Measurements from ENCODE around the gene CCDC146.

GRCh38 chr7:77289387-77289786 lies 167.0 kb downstream of the CCDC146 start:
- no peak for TF ChIP-seq CTCF (IDR thresholded peaks at IDR 0.05)
- TF ChIP-seq POLR2A (IDR thresholded peaks at IDR 0.05): no peak
